Vagina (tissue), 2 donors: ENCODE measurements around the gene LPIN1.

Experiments
- CTCF ChIP-seq, 3 experiments: fragments of 450-650 bp in 2 of 3; fragments of 200-600 bp in 1 of 3; sonication (generic) in 1 of 3; IDR thresholded peaks; one replicate each; pipeline ENCODE4 v1.5.1; 2017 to 2019; ENCODE audit warnings: antibody characterized with exemption in 3 of 3, mild to moderate bottlenecking in 2 of 3, moderate library complexity in 2 of 3
- POLR2A ChIP-seq, 2 donors: fragments of 450-650 bp; IDR thresholded peaks; one replicate each; pipeline ENCODE4 v1.6.1; 2017; ENCODE audit warnings: antibody characterized with exemption in 2 of 2, mild to moderate bottlenecking in 2 of 2, moderate library complexity in 2 of 2
- POLR2AphosphoS5 ChIP-seq, 2 donors: sonication (generic); formaldehyde crosslinking; IDR thresholded peaks; one replicate each; pipeline ENCODE4 v1.9.0; 2017; ENCODE audit warnings: antibody characterized with exemption in 2 of 2, mild to moderate bottlenecking in 2 of 2, low read depth in 1 of 2; ENCODE audit not compliant: insufficient read depth in 1 of 2

- no peak for TF ChIP-seq CTCF (IDR thresholded peaks at IDR 0.05)
- TF ChIP-seq POLR2A (IDR thresholded peaks at IDR 0.05), result no peak
- TF ChIP-seq POLR2AphosphoS5 (IDR thresholded peaks at IDR 0.05; ENCODE audit: insufficient read depth in 1 of 2, low read depth in 1 of 2), result no peak
These were observed 17.9 kb downstream of the LPIN1 start for GRCh38 chr2:11764359-11764758.
